GM12874 (cell line): ENCODE results near the gene CCDC13.

Source experiments
- CTCF ChIP-seq: IDR thresholded peaks from 2 replicates; pipeline ENCODE4 v1.5.1; 2011; ENCODE audit warnings: low read depth, mild to moderate bottlenecking, control low read depth, low read length, moderate library complexity; ENCODE audit not compliant: insufficient read depth

Gene CCDC13

GRCh38 chr3:42769477-42770131 is 3.4 kb downstream of the CCDC13 start:
- TF ChIP-seq CTCF: no peak

GRCh38 chr3:42764561-42765295 is 8.3 kb downstream of the CCDC13 start:
- no peak for TF ChIP-seq CTCF

DNA sequence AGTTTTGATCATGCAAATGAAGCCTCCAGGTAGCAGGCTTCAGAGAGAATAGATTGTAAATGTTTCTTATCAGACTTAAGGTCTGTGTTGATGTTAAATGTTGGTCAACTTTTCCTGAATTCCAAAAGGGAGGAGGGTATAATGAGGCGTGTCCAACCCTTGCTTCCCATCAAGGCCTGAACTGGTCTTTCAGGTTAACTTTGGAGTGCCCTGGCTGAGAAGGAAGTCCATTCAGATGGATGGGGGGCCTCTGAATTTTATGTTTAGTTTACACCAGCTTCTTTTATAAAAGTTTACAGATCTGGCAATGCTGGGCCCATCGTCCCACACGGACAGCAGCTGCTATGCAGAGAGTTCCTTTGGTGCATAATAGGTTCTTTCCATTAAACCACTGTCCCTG is 8.9 kb downstream of the CCDC13 start:
- no peak for TF ChIP-seq CTCF

DNA sequence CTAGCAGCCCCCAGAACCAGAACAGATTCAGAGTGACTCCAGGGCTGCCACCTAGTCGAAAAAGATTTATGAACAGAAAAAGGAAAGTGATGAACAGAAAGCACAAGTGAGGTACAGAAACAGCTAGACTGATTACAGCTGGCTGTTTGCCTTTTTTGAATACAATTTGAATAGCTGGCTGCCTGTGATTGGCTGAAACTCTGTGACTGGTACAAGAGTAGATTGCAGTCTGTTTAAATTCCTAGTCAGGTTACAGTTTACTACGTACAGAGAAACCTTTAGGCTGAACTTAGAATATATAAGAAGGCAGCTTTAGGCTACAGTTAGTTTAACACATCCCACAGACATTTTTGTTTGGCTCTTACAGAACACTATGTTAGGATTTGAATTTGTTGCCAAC is 10.0 kb downstream of the CCDC13 start:
- TF ChIP-seq CTCF: no peak

DNA sequence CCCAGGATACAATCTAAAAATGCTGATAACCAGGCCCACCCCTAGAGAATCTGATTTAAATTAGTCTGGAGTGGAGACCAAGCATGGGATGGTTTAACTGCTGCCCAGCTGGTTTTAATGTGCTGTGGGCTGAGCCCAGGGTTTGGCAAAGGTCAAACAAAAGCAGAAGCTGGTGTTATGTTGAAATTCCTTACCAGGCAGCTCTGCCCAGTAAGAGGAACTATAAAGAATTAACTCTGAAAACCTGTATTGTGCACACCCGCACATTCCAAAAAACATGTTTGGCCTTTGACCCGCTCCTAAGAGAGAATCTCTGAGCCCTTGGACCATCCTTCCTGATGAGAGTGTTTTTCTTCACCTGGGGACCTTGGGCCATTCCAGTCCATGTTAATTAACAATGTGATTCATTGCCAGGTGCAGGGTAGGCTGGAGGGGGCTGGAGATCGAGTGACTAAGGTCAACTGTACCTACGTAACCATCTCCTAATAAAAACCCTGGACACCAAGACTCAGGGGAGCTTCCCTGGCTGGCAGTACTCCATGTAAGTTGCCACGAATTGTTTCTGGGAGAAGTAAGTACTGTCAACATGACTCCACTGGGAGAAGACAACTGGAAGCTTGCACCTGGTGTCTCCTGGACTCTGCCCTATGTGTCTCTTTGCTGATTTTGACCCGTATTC is 10.9 kb downstream of the CCDC13 start:
- TF ChIP-seq CTCF: no peak

GRCh38 chr3:42758126-42758525 is 14.9 kb downstream of the CCDC13 start:
- no peak for TF ChIP-seq CTCF

DNA sequence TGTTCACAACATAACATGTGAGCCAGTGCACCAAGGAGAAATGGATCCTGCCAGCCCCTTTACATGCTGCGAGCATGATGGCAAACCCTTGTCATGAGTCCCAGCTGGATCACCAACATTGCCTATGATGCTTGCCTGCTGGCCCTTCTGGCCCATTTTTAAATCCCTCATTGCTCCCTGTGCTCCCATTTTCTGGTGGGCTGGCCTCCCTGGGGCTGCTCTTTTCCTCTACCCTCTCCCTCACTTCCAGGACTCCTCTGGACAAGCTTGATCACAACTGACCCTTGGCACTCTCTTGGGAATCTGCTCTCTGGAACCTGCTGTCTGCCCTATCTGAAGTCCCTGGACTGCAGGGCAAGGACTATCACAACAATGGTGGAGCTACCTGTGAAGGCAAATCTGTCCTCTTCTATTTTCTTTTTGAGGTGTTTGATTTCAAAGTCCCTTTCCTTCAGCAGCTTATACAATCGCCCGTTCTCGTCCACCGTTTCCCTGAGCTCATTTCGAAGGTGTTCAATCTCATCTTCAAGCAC is 16.3 kb downstream of the CCDC13 start:
- TF ChIP-seq CTCF: no peak
